Measurements from ENCODE around the gene MYO1G. TPM values are rescaled to one million over a fixed set of nuclear protein-coding genes. Genes with fewer than 3 reads are reported as not detected.

The MYO1G gene
- total RNA-seq, 1 experiment from 2014 or later, result 0.41 TPM

DNA sequence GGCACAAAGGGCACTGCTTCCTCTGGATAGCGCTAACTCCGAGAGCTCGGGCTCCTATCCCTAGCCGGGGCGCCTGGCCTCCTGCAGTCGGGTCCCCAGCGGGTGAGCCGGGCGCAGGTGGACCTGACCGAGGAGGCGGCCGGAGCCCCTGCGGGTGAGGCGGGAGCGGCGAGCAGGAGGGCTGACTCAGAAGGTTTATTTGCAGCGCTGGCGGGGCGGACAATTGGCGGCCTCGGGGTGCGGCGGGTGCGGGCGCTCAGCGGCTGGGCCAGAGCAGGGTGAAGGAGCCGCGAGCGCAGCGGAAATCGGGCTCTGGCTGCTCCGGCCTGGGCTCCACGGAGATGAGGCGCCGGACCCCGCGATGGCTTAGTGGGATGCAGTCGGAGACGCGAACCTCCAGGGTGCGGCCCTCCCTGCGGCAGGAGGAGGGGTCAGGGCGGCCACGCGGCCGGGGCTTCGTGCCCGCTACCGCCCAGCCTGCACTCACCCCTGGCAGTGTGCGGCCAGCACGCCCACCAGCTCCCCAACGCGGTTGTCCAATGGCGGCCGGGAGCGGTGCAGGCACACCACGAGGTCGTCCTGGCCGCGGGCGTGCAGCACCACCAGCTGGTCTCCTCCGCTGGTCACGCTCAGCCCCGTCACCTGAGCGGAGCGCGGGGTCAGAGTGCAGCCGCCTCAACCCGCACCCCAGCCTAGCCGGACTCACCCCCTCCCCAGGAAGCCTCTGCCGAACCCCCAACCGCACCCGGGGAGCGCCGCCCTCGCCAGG is 16.1 kb downstream of the MYO1G start:
- H3K27me3 ChIP-seq (ENCODE audit: control insufficient read depth, insufficient read depth, low read length), result no peaks in the 10 kb centered on the region
- ATAC-seq (peak; percentile 69), DNase-seq (ENCODE audit: low read depth, low spot score) (no peak)
- H3K9me3 ChIP-seq (ENCODE audit: control insufficient read depth, insufficient read depth, low read depth, low read length), result no peaks in the 10 kb centered on the region
- no peaks in the 10 kb centered on the region for H3K36me3 ChIP-seq (ENCODE audit: control insufficient read depth, insufficient read depth, low read length)
- TF ChIP-seq TCF7L2 (IDR thresholded peaks at IDR 0.05; ENCODE audit: low read depth, low read length) (no peak), POLR2AphosphoS5 (IDR thresholded peaks at IDR 0.05; ENCODE audit: low read depth, low read length) (no peak)
- TF ChIP-seq, protein P1, sequence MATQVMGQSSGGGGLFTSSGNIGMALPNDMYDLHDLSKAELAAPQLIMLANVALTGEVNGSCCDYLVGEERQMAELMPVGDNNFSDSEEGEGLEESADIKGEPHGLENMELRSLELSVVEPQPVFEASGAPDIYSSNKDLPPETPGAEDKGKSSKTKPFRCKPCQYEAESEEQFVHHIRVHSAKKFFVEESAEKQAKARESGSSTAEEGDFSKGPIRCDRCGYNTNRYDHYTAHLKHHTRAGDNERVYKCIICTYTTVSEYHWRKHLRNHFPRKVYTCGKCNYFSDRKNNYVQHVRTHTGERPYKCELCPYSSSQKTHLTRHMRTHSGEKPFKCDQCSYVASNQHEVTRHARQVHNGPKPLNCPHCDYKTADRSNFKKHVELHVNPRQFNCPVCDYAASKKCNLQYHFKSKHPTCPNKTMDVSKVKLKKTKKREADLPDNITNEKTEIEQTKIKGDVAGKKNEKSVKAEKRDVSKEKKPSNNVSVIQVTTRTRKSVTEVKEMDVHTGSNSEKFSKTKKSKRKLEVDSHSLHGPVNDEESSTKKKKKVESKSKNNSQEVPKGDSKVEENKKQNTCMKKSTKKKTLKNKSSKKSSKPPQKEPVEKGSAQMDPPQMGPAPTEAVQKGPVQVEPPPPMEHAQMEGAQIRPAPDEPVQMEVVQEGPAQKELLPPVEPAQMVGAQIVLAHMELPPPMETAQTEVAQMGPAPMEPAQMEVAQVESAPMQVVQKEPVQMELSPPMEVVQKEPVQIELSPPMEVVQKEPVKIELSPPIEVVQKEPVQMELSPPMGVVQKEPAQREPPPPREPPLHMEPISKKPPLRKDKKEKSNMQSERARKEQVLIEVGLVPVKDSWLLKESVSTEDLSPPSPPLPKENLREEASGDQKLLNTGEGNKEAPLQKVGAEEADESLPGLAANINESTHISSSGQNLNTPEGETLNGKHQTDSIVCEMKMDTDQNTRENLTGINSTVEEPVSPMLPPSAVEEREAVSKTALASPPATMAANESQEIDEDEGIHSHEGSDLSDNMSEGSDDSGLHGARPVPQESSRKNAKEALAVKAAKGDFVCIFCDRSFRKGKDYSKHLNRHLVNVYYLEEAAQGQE (IDR thresholded peaks at IDR 0.05; ENCODE audit: insufficient read depth in 1 of 2, low read depth in 2 of 2, low read length in 1 of 2), result 0 out of 4 replicates have a peak, but pooled peaks of 1 of the 2 experiments have one; percentile 12
- POLR2A ChIA-PET, result no interaction called here
- H3K27ac ChIP-seq (ENCODE audit: low read length), result no peak overlapping the region
- intact Hi-C loops (cut with micrococcal nuclease; ENCODE audit: unreplicated experiment), result loop anchor here (5.0 kb wide), 1 partner anchor 105 kb away; no protein-coding TSS in a partner anchor
- peak overlapping the region; percentile 36 to 45 for H3K4me3 ChIP-seq (ENCODE audit: low read depth in 2 of 2, low read length in 2 of 2)
- CTCF ChIA-PET, result interaction anchor here (0.5 to 1.2 kb wide), 6 partner anchors 10 to 106 kb away, joined by 3 to 6 read pairs (median 4); no protein-coding TSS in a partner anchor
- BruUV-seq (replicated peaks), result no TSS peak
- in situ Hi-C loops (cut with HindIII; ENCODE audit: low pct_unique_long_range_greater_than_20kb, low sequenced_read_pairs), result no loop called here
- H3K4me1 ChIP-seq (ENCODE audit: control insufficient read depth, insufficient read depth, low read length), result peaks cover 3% of the 10 kb centered on the region; the same call in 1 of the 2 replicates

DNA sequence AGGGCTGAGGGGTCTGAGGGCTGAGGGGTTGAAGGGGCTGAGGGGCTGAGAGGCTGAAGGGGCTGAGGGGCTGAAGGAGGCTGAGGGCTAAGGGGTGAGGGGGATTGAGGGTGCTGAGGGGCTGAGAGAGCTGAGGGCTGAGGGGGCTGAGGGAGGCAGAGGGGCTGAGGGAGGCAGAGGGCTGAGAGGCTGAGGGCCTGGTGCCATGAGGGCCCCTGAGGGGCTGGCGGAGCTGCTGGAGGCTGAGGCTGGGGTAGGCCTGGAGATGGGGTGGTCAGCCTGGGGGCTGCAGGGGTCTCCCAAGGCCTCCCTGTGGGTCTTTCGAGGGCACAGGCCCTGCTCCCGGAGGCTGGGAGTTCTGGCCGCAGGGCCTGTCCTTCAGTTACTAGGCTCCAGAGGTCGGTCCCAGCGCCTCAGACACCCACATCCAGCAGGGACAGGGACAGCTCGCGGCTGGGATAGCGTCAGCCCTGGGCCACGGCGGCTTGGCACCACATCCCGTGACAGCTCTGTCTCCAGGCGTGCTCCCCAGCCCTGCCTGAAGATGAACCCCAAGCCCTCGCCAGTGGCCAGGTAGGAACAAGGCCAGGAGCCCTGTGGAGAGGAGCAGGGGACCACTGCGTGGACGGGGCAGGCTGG is 16.9 kb downstream of the MYO1G start:
- Histone ChIP-seq H3K27me3 (ENCODE audit: control insufficient read depth, insufficient read depth, low read length) (no peaks in the 10 kb centered on the region), H3K27ac (ENCODE audit: low read length) (no peak overlapping the region), H3K4me1 (ENCODE audit: control insufficient read depth, insufficient read depth, low read length) (peaks cover 3% of the 10 kb centered on the region; the same call in 1 of the 2 replicates), H3K4me3 (ENCODE audit: low read depth in 2 of 2, low read length in 2 of 2) (peak overlapping the region; percentile 36 to 45), H3K36me3 (ENCODE audit: control insufficient read depth, insufficient read depth, low read length) (no peaks in the 10 kb centered on the region), H3K9me3 (ENCODE audit: control insufficient read depth, insufficient read depth, low read depth, low read length) (no peaks in the 10 kb centered on the region)
- ATAC-seq (peak; percentile 72), DNase-seq (ENCODE audit: low read depth, low spot score) (no peak)
- CTCF ChIA-PET, result interaction anchor here (0.5 to 0.7 kb wide), 3 partner anchors 33 to 172 kb away, joined by 3 to 5 read pairs (median 5); no protein-coding TSS in a partner anchor
- in situ Hi-C loops (cut with HindIII; ENCODE audit: low pct_unique_long_range_greater_than_20kb, low sequenced_read_pairs), result no loop called here
- intact Hi-C loops (cut with micrococcal nuclease; ENCODE audit: unreplicated experiment), result loop anchor here (5.0 kb wide), 1 partner anchor 105 kb away; no protein-coding TSS in a partner anchor
- no peak for TF ChIP-seq TCF7L2 (IDR thresholded peaks at IDR 0.05; ENCODE audit: low read depth, low read length)
- no peak for TF ChIP-seq SIN3A (IDR thresholded peaks at IDR 0.05; ENCODE audit: borderline replicate concordance, insufficient read depth, low read depth, low read length)
- TF ChIP-seq, protein P2, sequence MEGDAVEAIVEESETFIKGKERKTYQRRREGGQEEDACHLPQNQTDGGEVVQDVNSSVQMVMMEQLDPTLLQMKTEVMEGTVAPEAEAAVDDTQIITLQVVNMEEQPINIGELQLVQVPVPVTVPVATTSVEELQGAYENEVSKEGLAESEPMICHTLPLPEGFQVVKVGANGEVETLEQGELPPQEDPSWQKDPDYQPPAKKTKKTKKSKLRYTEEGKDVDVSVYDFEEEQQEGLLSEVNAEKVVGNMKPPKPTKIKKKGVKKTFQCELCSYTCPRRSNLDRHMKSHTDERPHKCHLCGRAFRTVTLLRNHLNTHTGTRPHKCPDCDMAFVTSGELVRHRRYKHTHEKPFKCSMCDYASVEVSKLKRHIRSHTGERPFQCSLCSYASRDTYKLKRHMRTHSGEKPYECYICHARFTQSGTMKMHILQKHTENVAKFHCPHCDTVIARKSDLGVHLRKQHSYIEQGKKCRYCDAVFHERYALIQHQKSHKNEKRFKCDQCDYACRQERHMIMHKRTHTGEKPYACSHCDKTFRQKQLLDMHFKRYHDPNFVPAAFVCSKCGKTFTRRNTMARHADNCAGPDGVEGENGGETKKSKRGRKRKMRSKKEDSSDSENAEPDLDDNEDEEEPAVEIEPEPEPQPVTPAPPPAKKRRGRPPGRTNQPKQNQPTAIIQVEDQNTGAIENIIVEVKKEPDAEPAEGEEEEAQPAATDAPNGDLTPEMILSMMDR (IDR thresholded peaks at IDR 0.05), result no peak
- TF ChIP-seq, protein P1 (IDR thresholded peaks at IDR 0.05; ENCODE audit: insufficient read depth in 1 of 2, low read depth in 2 of 2, low read length in 1 of 2), result no peak; a peak in 1 of 4 replicates
- no peak for TF ChIP-seq POLR2AphosphoS5 (IDR thresholded peaks at IDR 0.05; ENCODE audit: low read depth, low read length)
- POLR2A ChIA-PET, result interaction anchor here (0.6 to 0.7 kb wide), 2 partner anchors 10 to 77 kb away, joined by 5 to 7 read pairs; partner anchors contain the start of gene PURB
- no TSS peak for BruUV-seq (replicated peaks)
